SH-SY5Y (cell line): Measurements from ENCODE around the gene ST8SIA5.

Source experiments
- GATA2 ChIP-seq: IDR thresholded peaks from 2 replicates; pipeline ENCODE4 v1.6.1; 2011; ENCODE audit warnings: mild to moderate bottlenecking, low read depth, low read length
- GATA3 ChIP-seq: IDR thresholded peaks from 2 replicates; pipeline ENCODE4 v1.6.1; 2011; ENCODE audit warnings: low read depth, mild to moderate bottlenecking, low read length, moderate library complexity

GRCh38 chr18:46622999-46623398, 133.9 kb downstream of the ST8SIA5 start:
- TF ChIP-seq GATA2 (no peak), GATA3 (no peak)
